Left ventricle myocardium superior (tissue), 1 donor: ENCODE data around the gene TRPM2. TPM values are rescaled to one million over a fixed set of nuclear protein-coding genes. Genes with fewer than 3 reads are reported as not detected.
A peak's percentile ranks its signal among the peaks of the same experiment; 100 is the strongest.

ENCODE experiments used
- ATAC-seq: fragments of 200-7000 bp; cut with Tn5 transposase; one replicate; pipeline ENCODE4 v1.9.1; 2020; ENCODE audit warnings: mild to moderate bottlenecking, moderate library complexity
- DNase-seq: peaks from one replicate; pipeline ENCODE4 v3.0.0-alpha.2; 2020
- intact Hi-C: fragments of 100-400 bp; cut with micrococcal nuclease; formaldehyde crosslinking; loops from one replicate; pipeline ENCODE4 v1.11.0; 2022
- total RNA-seq: library from RNA; stranded (reverse); fragmentation: NEBNext Ultra II Directional; extraction: Animal tissue kit (Norgen Biotek cat#: 25700); gene quantifications from one replicate; pipeline ENCODE4 v1.2.1, GENCODE V29; 2021
- donor health status: DM: no; HTN: yes; CAD: no; lungs with severe emphysema.

The TRPM2 gene
- total RNA-seq, 1 donor from 2014 or later: 1.5 TPM

GRCh38 chr21:44320847-44321246 is 32.6 kb upstream of the TRPM2 start:
- intact Hi-C loops: no loop called here

GRCh38 chr21:44321846-44322450 is 31.5 kb upstream of the TRPM2 start:
- DNase-seq (no peak), ATAC-seq (no peak)
- intact Hi-C loops: no loop called here

More at GRCh38 chr21:44320847-44321246, 32.6 kb upstream of the TRPM2 start:
- ATAC-seq: no peak
- no peak for DNase-seq

GRCh38 chr21:44322621-44323325 is 30.6 kb upstream of the TRPM2 start:
- no peak for DNase-seq
- ATAC-seq: no peak
- intact Hi-C loops: no loop called here

DNA sequence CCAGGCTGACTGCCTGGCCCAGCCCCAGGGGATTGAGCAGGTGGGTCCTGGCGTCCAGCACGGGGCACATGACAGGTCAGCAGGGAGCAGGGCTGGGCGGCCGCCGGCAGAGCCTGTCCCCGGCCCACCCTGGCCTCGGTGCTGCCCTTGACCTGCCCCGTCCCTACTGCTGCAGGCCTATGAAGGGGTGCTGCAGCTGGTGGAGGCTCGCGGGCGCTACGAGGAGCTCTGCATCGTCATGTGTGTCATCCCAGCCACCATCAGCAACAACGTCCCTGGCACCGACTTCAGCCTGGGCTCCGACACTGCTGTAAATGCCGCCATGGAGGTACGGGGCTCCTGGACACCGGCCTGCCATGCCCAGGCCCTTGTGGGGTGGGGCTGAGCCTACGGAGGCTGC is 29.8 kb upstream of the TRPM2 start:
- DNase-seq: no peak
- no peak for ATAC-seq
- intact Hi-C loops: no loop called here

DNA sequence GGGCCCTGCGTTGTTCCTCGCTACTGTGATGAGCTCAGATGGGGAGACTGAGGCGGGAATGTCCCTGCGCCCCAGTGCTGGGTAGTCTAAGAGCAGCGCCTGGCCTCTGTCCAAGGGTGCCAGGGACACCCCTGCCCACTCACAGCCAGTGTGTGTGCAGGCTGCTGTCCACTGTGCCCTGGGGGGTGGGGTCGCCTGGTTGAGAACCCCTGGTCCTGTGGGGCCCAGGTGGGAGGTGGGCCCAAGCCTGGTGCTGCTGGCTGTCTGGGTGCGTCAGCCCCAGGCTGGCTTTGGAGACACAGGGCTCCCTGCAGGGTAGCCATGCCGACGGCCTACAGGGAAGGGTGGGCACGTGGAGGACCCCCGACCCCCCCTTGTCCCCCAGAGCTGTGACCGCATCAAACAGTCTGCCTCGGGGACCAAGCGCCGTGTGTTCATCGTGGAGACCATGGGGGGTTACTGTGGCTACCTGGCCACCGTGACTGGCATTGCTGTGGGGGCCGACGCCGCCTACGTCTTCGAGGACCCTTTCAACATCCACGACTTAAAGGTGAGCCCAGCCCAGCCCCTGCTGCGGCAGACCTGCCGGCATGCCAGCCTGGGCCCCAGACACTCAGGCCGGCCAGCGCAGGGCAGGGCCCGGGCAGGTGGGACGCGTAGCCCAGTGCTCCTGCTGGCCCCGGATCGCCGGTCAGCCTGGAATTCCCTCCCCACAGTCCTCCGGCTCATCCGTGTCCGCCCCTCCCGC is 29.1 kb upstream of the TRPM2 start:
- DNase-seq (no peak), ATAC-seq (no peak)
- intact Hi-C loops: no loop called here

- intact Hi-C loops: no loop called here
- DNase-seq: no peak
- no peak for ATAC-seq
These were observed 28.6 kb upstream of the TRPM2 start for GRCh38 chr21:44324854-44325107.

GRCh38 chr21:44325386-44326271 is 27.8 kb upstream of the TRPM2 start:
- intact Hi-C loops: no loop called here
- no peak for DNase-seq
- ATAC-seq: no peak

DNA sequence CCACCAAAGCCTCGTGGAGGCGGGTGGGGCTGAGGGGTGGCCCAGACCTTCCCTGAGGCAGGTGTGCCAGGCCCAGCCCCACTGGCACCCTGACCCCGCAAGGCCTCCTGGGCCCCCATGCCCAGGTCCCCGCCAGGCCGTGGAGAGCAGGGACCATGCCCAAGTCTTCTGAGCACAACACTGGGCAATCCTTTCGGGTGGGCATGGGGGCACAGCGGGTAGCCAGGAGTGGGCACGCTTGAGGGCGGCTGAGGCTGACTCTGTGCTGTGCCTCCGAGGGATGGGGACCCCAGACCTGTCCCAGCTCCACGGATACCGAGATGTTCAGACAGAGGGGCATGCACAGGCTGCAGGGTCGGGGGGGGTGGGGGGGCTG is 27.2 kb upstream of the TRPM2 start:
- DNase-seq: no peak
- ATAC-seq: no peak
- intact Hi-C loops: no loop called here

DNA sequence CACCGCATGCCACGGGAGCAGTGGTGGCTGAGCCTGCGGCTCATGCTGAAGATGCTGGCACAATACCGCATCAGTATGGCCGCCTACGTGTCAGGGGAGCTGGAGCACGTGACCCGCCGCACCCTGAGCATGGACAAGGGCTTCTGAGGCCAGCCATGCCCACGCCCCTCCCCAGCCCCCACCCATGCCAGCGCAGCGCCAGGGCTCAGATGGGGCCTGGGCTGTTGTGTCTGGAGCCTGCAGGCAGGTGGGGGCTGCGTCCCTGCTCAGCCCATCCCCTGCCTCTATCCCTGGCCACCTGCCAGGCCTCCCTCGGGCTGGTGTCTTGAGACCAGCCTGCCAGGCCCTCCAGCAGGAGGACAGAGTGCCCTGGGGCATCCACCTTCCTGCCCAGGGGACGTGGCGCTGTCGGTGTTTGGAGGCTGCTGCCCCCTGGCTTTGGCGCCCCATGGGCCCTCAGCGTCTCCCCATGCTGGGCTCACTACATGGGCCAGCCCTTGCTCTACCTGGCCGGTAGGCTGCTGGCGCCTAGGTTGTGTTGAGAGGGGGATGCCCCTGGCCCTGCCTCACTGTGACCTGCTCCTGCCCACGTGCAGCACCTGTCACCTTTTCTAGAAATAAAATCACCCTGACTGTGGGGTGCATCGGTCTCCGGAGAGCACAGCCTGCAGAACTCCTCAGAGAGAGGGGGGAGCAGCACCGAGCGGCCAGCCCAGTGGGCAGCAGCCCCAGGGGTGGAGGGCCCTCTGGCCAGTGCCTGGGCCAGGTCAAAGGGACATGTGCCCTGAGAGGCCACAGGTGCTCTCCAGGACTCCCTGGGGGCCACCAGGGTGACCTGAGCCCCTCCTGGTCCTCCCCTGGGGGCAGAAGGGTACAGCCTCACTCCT is 26.5 kb upstream of the TRPM2 start:
- intact Hi-C loops: no loop called here
- DNase-seq (no peak), ATAC-seq (peak; percentile 2)

DNA sequence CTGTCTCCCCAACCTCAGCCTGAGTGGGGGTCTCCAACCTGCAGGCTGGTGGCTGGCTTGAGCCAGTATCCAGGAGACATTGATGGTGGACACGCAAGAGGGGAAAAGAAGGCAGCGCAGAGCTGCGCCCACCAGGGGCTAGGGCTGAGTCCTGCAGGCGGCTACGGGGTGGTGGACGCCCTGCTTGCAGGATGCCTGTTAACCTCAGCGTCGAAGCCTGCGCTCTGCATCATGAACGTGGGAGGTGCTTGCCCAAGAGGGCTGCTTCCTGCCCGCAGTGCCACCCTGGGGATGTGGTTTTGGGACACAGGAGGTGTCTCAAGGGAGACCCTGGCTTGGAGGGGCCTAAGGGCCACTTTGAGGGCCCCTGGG is 25.8 kb upstream of the TRPM2 start:
- intact Hi-C loops: no loop called here
- ATAC-seq (no peak), DNase-seq (no peak)

- ATAC-seq: peak; percentile 1
These were observed 25.1 kb upstream of the TRPM2 start for GRCh38 chr21:44328242-44328895.

GRCh38 chr21:44329086-44329889 is 24.1 kb upstream of the TRPM2 start:
- intact Hi-C loops: no loop called here
- no peak for DNase-seq
- ATAC-seq: no peak

More at GRCh38 chr21:44328242-44328895, 25.1 kb upstream of the TRPM2 start:
- no peak for DNase-seq
- intact Hi-C loops: no loop called here

DNA sequence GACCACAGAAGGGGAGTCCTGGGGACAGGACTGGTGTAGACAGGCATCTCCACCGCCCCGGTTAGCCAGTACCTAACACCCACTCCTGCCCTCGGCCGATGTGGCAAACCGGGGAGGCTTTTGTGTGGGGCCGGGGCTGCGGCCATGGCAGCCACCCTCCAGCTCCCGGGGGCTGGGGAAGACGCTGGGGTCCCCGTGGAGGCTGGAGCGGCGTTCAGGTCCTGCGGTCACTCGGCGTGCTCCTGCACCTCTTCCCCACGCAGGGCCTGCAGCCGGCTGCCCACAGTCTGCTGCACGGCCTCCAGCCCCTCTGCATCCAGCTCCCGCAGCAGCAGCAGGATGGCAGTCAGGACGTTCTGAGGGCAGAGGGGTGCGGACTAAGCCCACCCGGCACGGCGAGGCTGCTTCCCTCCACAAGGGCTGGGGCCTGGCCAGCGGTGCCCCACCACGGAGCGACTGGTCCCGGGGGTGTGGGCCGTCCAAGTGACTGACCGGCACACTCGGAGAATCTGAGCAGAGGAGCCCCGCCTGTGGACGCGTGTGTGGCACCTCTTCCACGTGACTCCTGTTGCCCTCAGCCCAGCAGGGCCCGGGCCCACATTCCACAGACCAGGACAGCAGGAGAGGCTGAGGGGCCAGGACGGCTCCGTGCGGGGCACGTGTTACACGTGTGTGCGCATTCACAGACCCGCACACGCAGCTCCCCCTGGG is 23.3 kb upstream of the TRPM2 start:
- ATAC-seq: no peak

GRCh38 chr21:44330698-44331097 is 22.7 kb upstream of the TRPM2 start:
- intact Hi-C loops: no loop called here
- no peak for ATAC-seq
- no peak for DNase-seq

More for the DNA sequence above, 23.3 kb upstream of the TRPM2 start:
- no peak for DNase-seq
- intact Hi-C loops: no loop called here

DNA sequence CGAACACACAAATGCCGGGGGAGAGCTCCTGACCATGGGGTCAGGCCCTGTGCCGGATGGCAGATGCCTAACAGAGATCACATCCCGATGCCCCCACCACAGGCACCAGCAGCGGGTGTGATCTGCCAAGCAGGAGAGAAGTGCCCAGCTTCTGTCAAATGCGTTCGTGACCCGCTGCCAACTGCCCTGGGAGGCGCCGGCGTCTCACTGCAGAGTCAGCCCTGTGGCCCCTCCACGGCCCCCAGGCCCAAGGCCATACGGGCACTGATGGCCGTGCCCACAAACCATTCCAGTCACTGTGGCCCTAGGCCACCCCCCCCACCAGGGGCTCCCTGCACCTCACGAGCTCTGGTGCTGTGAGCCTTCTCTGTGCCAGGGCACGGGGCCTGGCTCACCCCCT is 22.2 kb upstream of the TRPM2 start:
- DNase-seq (no peak), ATAC-seq (no peak)
- intact Hi-C loops: no loop called here

GRCh38 chr21:44331650-44332307 is 21.6 kb upstream of the TRPM2 start:
- intact Hi-C loops: no loop called here
- ATAC-seq: no peak
- DNase-seq: no peak

- no peak for ATAC-seq
- intact Hi-C loops: no loop called here
- DNase-seq: no peak
These were observed 21.0 kb upstream of the TRPM2 start for GRCh38 chr21:44332383-44332782.
